Cerebellar cortex (tissue), 1 donor: ENCODE results near the gene TRPM2.
"Not testable (repeated sequence)": the region's sequence is repeated elsewhere in the genome, so short reads cannot be mapped to it uniquely, and the experiment has no call there.

Source experiments
- DNase-seq: peaks from one replicate; pipeline ENCODE4 v3.0.0-alpha.2; 2015; ENCODE audit warnings: low spot score

The TRPM2 gene

GRCh38 chr21:44335266-44336059 lies 18.0 kb upstream of the TRPM2 start:
- DNase-seq = no peak

GRCh38 chr21:44337449-44337848 lies 16.0 kb upstream of the TRPM2 start:
- no peak for DNase-seq

GRCh38 chr21:44337941-44338895 lies 15.2 kb upstream of the TRPM2 start:
- DNase-seq = peak; percentile 77

DNA sequence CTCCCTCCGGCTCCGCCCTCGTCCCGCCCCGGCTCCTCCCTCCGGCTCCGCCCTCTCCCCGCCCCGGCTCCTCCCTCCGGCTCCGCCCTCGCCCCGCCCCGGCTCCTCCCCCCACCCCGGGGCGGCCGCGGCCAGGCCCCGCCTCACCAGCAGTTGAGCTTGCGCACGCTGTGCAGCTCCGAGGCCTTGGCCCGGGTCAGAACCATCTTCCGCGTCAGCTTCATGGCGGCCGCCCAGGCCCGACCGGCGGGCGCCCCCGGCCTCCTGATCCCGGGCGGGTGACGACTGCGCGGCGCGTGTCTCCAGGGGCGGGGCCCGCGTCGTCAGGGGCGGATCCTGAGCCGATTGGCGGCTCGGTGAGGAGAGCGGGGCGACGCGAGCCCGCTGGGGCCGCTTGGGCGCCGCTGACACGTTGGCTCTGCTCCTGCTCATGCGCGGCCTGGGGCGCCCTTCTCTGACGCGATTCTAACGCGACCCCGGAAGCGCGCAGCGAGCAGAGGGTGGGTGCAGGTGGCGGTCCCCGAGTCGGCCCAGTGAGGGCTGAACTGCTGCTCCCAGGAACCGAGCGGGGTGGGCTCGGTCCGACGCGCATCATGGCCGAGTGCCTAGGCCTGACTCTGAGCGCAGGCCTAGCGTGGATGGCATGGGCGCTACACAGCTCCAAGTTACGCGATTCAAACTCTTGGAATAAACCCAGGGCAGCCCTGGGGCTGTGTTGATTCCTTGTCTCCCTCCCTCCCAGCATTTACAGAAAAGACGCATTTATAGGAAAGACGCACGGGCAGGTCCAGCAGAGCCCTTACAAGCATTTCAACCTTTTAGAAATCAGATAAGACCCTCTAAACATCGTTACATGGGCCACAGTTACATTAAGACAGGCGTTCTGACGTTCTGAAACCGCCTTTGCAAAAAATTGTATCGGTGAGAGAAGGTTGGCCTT lies 14.2 kb upstream of the TRPM2 start, which contains the start of gene CFAP410:
Gene CFAP410, minus strand, starts transcription at position 420 of the 940 bp plus-strand sequence. Its CDS starts 196 bp downstream, at position 224.
- peak; percentile 92 for DNase-seq

DNA sequence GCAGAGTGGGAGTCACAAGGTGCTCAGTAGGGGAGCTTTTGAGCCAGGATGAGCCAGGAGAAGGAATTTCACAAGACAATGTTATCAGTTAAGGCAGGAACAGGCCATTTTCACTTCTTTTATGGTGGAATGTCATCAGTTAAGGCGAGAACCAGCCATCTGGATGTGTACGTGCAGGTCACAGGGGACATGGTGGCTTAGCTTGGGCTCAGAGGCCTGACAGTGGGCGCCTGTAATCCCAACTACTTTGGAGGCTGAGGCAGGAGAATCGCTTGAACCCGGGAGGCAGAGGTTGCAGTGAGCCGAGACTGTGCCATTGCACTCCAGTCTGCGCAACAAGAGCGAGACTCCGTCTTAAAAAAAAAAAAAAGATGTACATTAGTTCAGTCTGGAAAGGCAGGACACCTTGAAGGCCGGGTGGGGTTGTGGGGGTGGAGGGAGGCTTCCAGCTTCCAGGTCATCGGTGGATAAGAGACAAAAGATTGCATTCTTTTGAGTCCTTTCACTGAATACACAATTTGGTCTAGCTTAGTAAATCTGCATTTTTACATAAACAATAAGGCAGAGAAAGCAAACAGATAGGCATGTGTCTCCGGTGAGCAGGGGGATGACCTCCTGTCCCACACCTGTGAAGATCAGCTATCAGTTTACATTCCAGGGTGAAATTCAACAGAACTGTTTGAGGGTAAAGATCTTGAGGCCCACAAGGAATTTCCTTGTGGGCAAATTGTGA lies 11.5 kb upstream of the TRPM2 start:
- not testable (repeated sequence) for DNase-seq

DNA sequence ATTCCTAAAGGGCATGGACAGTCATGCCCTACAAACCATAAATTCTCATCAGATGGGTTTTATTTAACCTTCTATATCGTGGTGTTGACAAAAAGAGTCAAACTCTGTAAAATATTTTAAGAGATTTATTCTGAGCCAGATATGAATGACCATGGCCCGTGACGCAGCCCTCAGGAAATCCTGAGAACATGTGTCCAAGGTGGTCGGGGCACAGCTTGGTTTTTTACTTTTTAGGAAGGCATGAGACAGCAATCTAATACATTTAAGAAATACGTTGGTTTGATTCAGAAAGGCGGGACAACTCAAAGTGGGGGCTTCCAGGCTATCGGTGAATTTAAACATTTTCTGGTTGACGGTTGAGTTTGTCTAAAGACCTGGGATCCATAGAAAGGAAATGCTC lies 10.4 kb upstream of the TRPM2 start:
- DNase-seq = not testable (repeated sequence)

- no peak for DNase-seq
Measured at GRCh38 chr21:44344541-44345183, 8.8 kb upstream of the TRPM2 start.

GRCh38 chr21:44345495-44345894 lies 7.9 kb upstream of the TRPM2 start:
- no peak for DNase-seq

DNA sequence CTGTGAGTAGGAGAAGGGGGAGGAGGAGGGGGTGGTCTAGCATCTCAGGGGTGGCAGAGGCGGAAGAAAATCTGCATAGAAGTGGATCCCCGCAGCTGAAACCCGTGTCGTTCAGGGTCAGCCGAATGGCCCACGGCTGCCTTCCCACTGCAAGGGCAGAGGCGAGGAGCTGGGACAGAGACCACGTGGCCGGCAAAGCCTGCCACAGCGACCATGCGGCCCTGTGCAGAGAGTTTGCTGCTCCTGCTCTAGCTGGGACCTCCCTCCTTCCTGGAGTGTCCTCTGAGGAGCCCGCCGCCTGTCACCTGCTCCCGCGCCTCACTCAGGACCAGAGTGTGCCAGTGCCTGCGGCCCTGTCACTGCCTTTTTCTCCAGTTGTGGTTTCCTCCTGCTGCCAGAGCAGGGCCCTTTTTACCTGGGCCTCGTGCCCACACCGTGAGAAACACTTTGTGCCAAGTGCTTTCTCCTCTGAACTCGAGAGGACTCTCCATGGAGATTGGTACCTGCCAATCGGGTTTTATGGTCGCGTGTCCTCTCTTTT lies 5.4 kb upstream of the TRPM2 start:
- no peak for DNase-seq

- DNase-seq = no peak
Measured at GRCh38 chr21:44348861-44349260, 4.6 kb upstream of the TRPM2 start.

DNA sequence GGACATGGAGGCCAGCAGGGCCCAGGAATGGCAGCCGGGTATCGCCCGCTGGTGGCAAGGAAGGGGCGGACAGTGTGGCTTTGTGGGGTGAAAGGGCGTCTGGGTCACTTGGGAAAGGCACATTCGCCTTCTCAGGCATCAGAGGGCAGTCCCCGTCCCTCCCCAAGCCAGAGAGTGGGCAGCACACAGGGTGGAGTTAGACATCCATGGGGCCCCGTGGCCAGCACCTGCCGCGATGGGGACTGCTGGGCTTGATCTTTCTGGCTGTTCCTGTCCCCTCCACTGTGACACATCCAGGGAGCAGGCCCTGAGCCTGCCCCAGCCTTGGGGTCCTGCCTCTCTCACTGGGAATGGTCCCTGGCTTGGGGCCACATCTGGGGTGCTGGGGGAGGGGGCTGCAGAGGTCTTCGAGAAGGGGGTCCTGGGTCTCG lies 4.0 kb upstream of the TRPM2 start:
- no peak for DNase-seq

DNA sequence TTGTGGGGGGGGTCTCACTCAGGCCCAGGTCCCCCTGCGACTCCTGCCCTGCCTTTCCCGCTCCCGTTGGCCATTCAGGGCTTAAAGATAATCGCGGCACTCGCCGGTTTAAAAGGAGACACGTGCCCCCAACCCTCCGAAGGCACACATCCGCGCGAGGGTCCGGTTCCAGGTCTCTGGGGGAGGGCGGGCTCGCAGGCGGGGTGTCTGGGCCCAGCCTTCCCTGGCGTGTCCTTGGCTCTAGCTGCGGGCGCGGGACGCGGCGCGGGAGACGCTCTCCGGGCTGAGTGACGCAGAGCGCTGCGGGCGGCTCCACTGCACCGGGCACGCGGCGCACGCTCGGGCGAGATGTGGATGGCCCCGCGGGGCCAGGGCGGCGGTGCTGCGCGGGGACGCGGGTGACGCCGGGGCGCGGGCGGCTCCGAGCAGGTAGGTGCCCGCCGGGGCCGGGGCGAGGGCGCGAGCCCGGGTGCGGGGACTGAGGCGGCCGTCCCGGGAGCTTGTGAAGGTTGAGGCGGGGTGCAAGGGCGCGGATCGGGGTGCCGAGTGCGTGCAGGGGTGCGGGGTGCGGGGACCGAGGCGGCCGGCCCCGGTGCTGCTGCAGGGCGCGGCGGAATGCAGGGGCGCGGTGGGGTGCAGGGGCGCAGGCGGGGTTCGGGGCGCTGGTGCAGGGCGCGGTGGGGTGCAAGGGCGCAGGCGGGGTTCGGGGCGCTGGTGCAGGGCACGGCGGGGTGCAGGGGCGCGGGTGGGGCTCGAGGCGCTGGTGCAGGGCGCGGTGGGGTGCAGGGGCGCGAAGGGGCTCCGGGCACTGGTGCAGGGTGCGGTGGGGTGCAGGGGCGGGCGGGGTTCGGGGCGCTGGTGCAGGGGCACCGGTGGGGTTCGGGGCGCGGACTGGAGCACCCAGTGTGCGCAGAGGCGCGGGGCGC lies 3.3 kb upstream of the TRPM2 start:
- no peak for DNase-seq

GRCh38 chr21:44350773-44351481 lies 2.5 kb upstream of the TRPM2 start:
- DNase-seq = no peak

GRCh38 chr21:44351535-44352252 lies 1.7 kb upstream of the TRPM2 start:
- DNase-seq = no peak

DNA sequence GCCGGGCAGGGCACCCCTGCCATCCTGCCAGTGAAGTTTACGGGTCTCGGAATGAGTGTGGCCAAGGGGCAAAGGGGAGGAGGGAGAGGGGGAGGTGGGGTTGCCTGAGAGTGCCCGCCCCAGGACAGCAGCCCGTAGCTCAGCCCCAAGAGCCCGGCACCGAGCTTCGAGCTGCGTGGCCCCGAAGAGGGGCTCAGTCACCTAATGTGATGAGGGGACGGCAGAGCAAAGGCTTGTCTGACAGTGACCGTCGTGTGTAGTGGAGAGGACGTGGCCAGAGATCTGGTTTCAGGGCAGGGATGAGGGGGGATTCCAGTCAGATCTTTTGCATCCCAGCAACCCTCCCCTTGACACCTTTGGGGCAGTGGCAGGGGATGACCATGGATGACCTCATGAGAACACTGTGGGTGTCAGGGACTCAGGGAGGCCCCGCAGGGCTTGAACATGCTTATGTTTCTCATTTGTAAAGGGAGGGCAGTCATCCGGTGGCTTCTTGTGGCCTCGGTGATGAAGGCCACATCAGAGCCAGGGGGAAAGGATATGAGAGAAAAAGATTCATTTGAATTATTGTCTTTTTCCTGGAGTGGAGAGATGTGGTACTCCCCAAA lies 1.1 kb upstream of the TRPM2 start:
- DNase-seq = no peak

- peak; percentile 24 for DNase-seq
Measured at GRCh38 chr21:44354001-44354405, 582 bp downstream of the TRPM2 start.
